ENCODE measurements around the gene SYCP1.

DNA sequence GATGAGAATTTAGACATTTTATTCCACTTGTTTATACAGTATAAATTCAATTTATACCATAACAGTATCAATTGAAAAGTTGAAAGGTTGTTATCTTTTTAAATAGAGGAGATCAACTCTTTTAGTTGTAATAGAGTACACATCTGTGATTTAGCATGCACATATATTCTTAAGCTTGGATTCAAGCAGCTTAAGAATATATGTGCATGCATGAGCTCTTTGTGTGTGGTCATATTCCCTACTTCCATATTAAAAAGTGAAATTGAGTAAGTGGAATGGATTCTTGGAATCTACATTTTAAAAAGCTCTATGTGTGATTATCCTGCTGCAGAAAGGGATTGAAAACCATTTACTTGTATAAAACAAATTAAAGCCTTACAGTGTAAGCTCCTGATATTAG, 71.9 kb downstream of the SYCP1 start:
- TF ChIP-seq YY1 (IDR thresholded peaks at IDR 0.05; ENCODE audit: insufficient read depth, insufficient read length), result no peak
- no peak for TF ChIP-seq SUZ12 (IDR thresholded peaks at IDR 0.05; ENCODE audit: extremely low read depth, insufficient read depth, insufficient read length)
